ENCODE measurements around the gene SCAF4.

SCAF4 gene

DNA sequence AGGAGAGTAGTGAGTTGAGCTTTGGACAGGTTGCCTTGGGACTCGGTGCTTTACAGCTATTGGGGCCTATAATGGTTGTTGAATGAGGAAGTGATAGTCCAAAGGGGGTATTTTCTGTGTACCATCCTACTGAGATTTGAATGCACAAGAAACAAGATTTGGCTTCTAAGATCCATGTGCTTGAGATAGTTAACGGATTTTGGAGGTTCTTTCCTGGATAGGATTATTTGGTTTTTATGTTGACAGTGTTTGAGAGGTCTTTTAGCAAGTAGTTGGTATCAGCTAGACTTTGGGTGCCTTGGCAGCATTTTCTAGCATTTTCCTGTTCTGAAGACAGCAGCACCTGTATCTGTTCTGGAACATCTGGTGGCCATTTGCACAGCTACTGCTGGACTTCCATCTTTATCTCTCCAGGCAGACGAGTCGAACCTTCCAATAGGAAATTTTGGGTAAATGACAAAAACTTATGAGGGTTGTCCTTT lies 3.6 kb upstream of the SCAF4 start:
- H3K4me3 ChIP-seq (ENCODE audit: low read length in 2 of 2): no peak overlapping the region
- H3K36me3 ChIP-seq (ENCODE audit: control insufficient read depth in 2 of 2, insufficient read depth in 2 of 2, low read length in 2 of 2): no peaks in the 10 kb centered on the region
- H3K27me3 ChIP-seq (ENCODE audit: control insufficient read depth in 1 of 2, insufficient read depth in 2 of 2, low read length in 2 of 2): no peaks in the 10 kb centered on the region
- H3K9ac ChIP-seq (ENCODE audit: low read length in 2 of 2): no peak overlapping the region
- no peaks in the 10 kb centered on the region for H3K9me3 ChIP-seq (ENCODE audit: control insufficient read depth in 2 of 2, low read length in 2 of 2)
- H3K27ac ChIP-seq (ENCODE audit: low read length): no peak overlapping the region
- peaks cover 14% of the 10 kb centered on the region for H3K4me1 ChIP-seq (ENCODE audit: control insufficient read depth, insufficient read depth, low read length)

DNA sequence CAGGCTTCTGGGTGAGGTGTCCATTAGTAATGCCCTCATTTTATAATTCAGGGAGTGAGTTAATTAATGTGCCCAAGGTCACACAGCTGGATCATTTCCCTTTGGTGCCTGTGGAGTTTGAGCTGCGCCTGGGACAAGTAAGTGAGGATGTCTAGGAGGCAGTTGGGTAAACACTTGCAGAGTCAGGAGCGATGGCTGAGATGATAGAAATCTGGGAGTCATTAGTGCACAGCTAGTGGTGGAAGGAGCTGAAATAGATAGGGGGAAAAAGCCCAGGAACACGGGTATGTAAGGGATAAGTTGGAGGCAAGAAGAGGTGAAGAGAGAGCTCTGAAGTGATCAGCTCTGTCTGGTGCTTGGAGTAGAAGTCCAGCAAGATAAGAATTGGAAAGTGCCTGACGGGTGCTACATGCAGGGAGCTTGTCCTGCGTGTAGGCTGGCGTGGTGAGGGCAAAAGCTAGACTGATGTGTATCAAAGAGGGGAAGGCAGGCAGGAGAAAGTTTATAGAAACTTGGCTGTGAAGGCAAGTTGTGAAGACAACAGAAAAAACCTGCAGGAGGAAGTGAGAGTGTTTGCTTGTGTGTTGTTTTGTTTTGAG lies 1.7 kb upstream of the SCAF4 start:
- peak overlapping the region in 1 of 2 donors; percentile 79 for H3K9ac ChIP-seq (ENCODE audit: low read length in 2 of 2)
- peak overlapping the region; percentile 80 for H3K27ac ChIP-seq (ENCODE audit: low read length)
- H3K9me3 ChIP-seq (ENCODE audit: control insufficient read depth in 2 of 2, low read length in 2 of 2): no peaks in the 10 kb centered on the region
- H3K4me1 ChIP-seq (ENCODE audit: control insufficient read depth, insufficient read depth, low read length): peaks cover 16% of the 10 kb centered on the region
- H3K27me3 ChIP-seq (ENCODE audit: control insufficient read depth in 1 of 2, insufficient read depth in 2 of 2, low read length in 2 of 2): no peaks in the 10 kb centered on the region
- H3K36me3 ChIP-seq (ENCODE audit: control insufficient read depth in 2 of 2, insufficient read depth in 2 of 2, low read length in 2 of 2): no peaks in the 10 kb centered on the region
- H3K4me3 ChIP-seq (ENCODE audit: low read length in 2 of 2): no peak overlapping the region

DNA sequence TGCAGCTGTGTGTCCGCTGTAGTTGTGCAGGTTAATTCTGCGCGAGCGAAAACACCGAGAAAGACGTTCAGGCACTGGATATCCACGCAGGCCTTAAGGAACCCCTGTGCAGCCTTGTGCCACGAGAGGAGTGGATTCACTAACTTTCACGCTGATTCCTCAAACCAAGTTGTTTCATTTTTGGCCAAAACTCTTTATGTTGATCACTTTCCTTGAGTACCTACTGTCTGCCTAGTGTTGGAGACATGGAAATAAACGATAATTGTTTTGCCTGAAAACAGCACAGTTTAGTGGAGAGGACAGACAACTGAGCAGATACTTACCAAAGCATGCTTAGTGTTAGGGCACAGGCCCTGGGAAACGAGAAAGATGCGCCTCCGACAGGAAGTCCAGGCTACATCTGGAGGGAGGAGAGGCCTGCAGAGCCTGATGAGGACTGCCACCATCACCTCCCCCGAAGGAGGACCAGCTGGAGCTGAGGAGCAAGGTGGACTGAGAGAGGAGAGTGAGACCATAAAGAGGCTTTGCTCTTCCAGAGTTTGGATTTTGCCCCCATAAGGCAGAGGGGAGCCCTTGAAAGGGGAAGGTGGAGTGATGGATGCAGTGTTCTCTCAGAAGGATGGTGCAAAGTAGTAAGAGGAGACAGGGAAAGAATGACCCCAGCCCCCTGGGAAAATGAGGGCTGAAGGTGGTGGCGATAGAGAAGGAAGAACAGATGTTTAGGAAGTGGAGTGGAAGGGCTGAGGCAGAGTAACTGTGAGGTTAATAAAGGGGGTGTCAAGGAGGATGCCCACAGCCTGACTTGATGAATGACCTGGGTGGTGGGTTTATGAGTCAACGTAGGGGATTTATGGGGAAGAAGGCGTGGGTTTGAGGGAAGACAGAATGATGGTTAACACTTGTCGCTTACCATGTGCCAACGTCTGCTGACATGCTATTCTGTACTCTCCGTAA lies 956 bp upstream of the SCAF4 start:
- Histone ChIP-seq H3K4me1 (ENCODE audit: control insufficient read depth, insufficient read depth, low read length) (peaks cover 22% of the 10 kb centered on the region), H3K27me3 (ENCODE audit: control insufficient read depth in 1 of 2, insufficient read depth in 2 of 2, low read length in 2 of 2) (no peaks in the 10 kb centered on the region), H3K4me3 (ENCODE audit: low read length in 2 of 2) (peak overlapping the region; percentile 71 to 81), H3K9ac (ENCODE audit: low read length in 2 of 2) (peak overlapping the region; percentile 63 to 79), H3K9me3 (ENCODE audit: control insufficient read depth in 2 of 2, low read length in 2 of 2) (no peaks in the 10 kb centered on the region), H3K27ac (ENCODE audit: low read length) (peak overlapping the region; percentile 80), H3K36me3 (ENCODE audit: control insufficient read depth in 2 of 2, insufficient read depth in 2 of 2, low read length in 2 of 2) (no peaks in the 10 kb centered on the region)

- no peaks in the 10 kb centered on the region for H3K36me3 ChIP-seq (ENCODE audit: control insufficient read depth in 2 of 2, insufficient read depth in 2 of 2, low read length in 2 of 2)
- no peaks in the 10 kb centered on the region for H3K9me3 ChIP-seq (ENCODE audit: control insufficient read depth in 2 of 2, low read length in 2 of 2)
- peaks cover 22% of the 10 kb centered on the region for H3K4me1 ChIP-seq (ENCODE audit: control insufficient read depth, insufficient read depth, low read length)
- peak overlapping the region; percentile 87 for H3K27ac ChIP-seq (ENCODE audit: low read length)
- H3K4me3 ChIP-seq (ENCODE audit: low read length in 2 of 2): peak overlapping the region; percentile 74 to 83
- H3K27me3 ChIP-seq (ENCODE audit: control insufficient read depth in 1 of 2, insufficient read depth in 2 of 2, low read length in 2 of 2): no peaks in the 10 kb centered on the region
- H3K9ac ChIP-seq (ENCODE audit: low read length in 2 of 2): peak overlapping the region; percentile 82 to 84
Observed at GRCh38 chr21:31731056-31731856, 662 bp downstream of the SCAF4 start.

- H3K9ac ChIP-seq (ENCODE audit: low read length in 2 of 2): peak overlapping the region; percentile 79 to 82
Observed at GRCh38 chr21:31730712-31731055, 1.2 kb downstream of the SCAF4 start.

GRCh38 chr21:31729622-31730343 lies 2.1 kb downstream of the SCAF4 start:
- no peak overlapping the region for H3K27ac ChIP-seq (ENCODE audit: low read length)
- peak overlapping the region; percentile 74 to 83 for H3K4me3 ChIP-seq (ENCODE audit: low read length in 2 of 2)
- H3K4me1 ChIP-seq (ENCODE audit: control insufficient read depth, insufficient read depth, low read length): peaks cover 22% of the 10 kb centered on the region

More at GRCh38 chr21:31730712-31731055, 1.2 kb downstream of the SCAF4 start:
- H3K9me3 ChIP-seq (ENCODE audit: control insufficient read depth in 2 of 2, low read length in 2 of 2): no peaks in the 10 kb centered on the region
- H3K27me3 ChIP-seq (ENCODE audit: control insufficient read depth in 1 of 2, insufficient read depth in 2 of 2, low read length in 2 of 2): no peaks in the 10 kb centered on the region
- H3K4me1 ChIP-seq (ENCODE audit: control insufficient read depth, insufficient read depth, low read length): peaks cover 22% of the 10 kb centered on the region
- no peaks in the 10 kb centered on the region for H3K36me3 ChIP-seq (ENCODE audit: control insufficient read depth in 2 of 2, insufficient read depth in 2 of 2, low read length in 2 of 2)
- H3K27ac ChIP-seq (ENCODE audit: low read length): peak overlapping the region; percentile 87
- peak overlapping the region; percentile 74 to 83 for H3K4me3 ChIP-seq (ENCODE audit: low read length in 2 of 2)

DNA sequence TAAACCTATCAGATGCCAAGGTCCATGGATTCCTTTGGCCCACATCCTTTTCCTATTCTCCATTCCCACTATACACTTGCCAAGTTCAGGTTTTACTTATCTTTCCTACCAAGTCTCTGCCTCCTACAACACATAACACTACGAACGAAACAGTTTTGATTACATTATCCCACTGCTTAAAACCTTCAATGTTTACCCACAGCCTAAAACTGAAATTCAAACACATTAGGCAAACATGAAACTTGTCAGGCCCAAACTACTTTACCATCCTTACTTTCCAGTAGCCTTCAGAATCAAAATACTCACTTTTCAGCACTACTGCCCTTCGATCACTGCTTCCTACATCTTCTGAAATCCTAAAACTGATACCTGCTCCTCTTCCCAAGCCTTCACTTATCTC lies 3.0 kb downstream of the SCAF4 start:
- no peaks in the 10 kb centered on the region for H3K36me3 ChIP-seq (ENCODE audit: control insufficient read depth in 2 of 2, insufficient read depth in 2 of 2, low read length in 2 of 2)
- H3K9ac ChIP-seq (ENCODE audit: low read length in 2 of 2): no peak overlapping the region
- peaks cover 22% of the 10 kb centered on the region for H3K4me1 ChIP-seq (ENCODE audit: control insufficient read depth, insufficient read depth, low read length)
- H3K27me3 ChIP-seq (ENCODE audit: control insufficient read depth in 1 of 2, insufficient read depth in 2 of 2, low read length in 2 of 2): no peaks in the 10 kb centered on the region
- H3K4me3 ChIP-seq (ENCODE audit: low read length in 2 of 2): no peak overlapping the region
- no peak overlapping the region for H3K27ac ChIP-seq (ENCODE audit: low read length)
- no peaks in the 10 kb centered on the region for H3K9me3 ChIP-seq (ENCODE audit: control insufficient read depth in 2 of 2, low read length in 2 of 2)

More at GRCh38 chr21:31729622-31730343, 2.1 kb downstream of the SCAF4 start:
- no peaks in the 10 kb centered on the region for H3K27me3 ChIP-seq (ENCODE audit: control insufficient read depth in 1 of 2, insufficient read depth in 2 of 2, low read length in 2 of 2)
- H3K9ac ChIP-seq (ENCODE audit: low read length in 2 of 2): no peak overlapping the region
- H3K9me3 ChIP-seq (ENCODE audit: control insufficient read depth in 2 of 2, low read length in 2 of 2): no peaks in the 10 kb centered on the region
- H3K36me3 ChIP-seq (ENCODE audit: control insufficient read depth in 2 of 2, insufficient read depth in 2 of 2, low read length in 2 of 2): no peaks in the 10 kb centered on the region

DNA sequence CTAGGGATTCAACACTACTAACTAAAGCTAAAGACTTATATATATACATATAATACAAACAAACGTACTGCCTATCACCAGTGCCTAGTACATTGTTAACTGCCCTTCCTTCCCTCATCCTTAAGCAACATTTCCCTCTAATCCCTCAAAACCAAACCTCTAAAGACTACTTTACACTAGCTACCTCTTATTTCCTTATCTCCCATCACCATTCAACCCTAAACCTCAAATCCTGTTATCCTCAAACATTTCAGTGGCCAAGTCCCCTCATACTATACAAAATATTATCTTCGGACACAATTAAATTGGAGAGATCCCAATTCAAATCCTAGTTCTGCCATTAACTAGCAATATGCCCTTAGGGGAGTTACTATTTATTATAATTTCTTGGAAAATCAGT lies 3.7 kb downstream of the SCAF4 start:
- Histone ChIP-seq H3K4me3 (ENCODE audit: low read length in 2 of 2) (no peak overlapping the region), H3K36me3 (ENCODE audit: control insufficient read depth in 2 of 2, insufficient read depth in 2 of 2, low read length in 2 of 2) (no peaks in the 10 kb centered on the region), H3K27me3 (ENCODE audit: control insufficient read depth in 1 of 2, insufficient read depth in 2 of 2, low read length in 2 of 2) (no peaks in the 10 kb centered on the region), H3K9me3 (ENCODE audit: control insufficient read depth in 2 of 2, low read length in 2 of 2) (no peaks in the 10 kb centered on the region), H3K27ac (ENCODE audit: low read length) (no peak overlapping the region), H3K4me1 (ENCODE audit: control insufficient read depth, insufficient read depth, low read length) (peaks cover 15% of the 10 kb centered on the region), H3K9ac (ENCODE audit: low read length in 2 of 2) (no peak overlapping the region)

- no peak overlapping the region for H3K27ac ChIP-seq (ENCODE audit: low read length)
- H3K27me3 ChIP-seq (ENCODE audit: control insufficient read depth in 1 of 2, insufficient read depth in 2 of 2, low read length in 2 of 2): no peaks in the 10 kb centered on the region
- H3K9ac ChIP-seq (ENCODE audit: low read length in 2 of 2): no peak overlapping the region
- H3K4me3 ChIP-seq (ENCODE audit: low read length in 2 of 2): no peak overlapping the region
- peaks cover 8% of the 10 kb centered on the region for H3K4me1 ChIP-seq (ENCODE audit: control insufficient read depth, insufficient read depth, low read length)
- no peaks in the 10 kb centered on the region for H3K36me3 ChIP-seq (ENCODE audit: control insufficient read depth in 2 of 2, insufficient read depth in 2 of 2, low read length in 2 of 2)
- no peaks in the 10 kb centered on the region for H3K9me3 ChIP-seq (ENCODE audit: control insufficient read depth in 2 of 2, low read length in 2 of 2)
Observed at GRCh38 chr21:31727181-31727580, 4.7 kb downstream of the SCAF4 start.

- peaks cover 8% of the 10 kb centered on the region for H3K4me1 ChIP-seq (ENCODE audit: control insufficient read depth, insufficient read depth, low read length)
- H3K9me3 ChIP-seq (ENCODE audit: control insufficient read depth in 2 of 2, low read length in 2 of 2): no peaks in the 10 kb centered on the region
- no peaks in the 10 kb centered on the region for H3K36me3 ChIP-seq (ENCODE audit: control insufficient read depth in 2 of 2, insufficient read depth in 2 of 2, low read length in 2 of 2)
- no peak overlapping the region for H3K9ac ChIP-seq (ENCODE audit: low read length in 2 of 2)
- no peak overlapping the region for H3K27ac ChIP-seq (ENCODE audit: low read length)
- H3K4me3 ChIP-seq (ENCODE audit: low read length in 2 of 2): no peak overlapping the region
- no peaks in the 10 kb centered on the region for H3K27me3 ChIP-seq (ENCODE audit: control insufficient read depth in 1 of 2, insufficient read depth in 2 of 2, low read length in 2 of 2)
Observed at GRCh38 chr21:31726407-31726806, 5.5 kb downstream of the SCAF4 start.
